H9 (cell line): ENCODE data around the gene ETF1. TPM values are rescaled to one million over a fixed set of nuclear protein-coding genes. Genes with fewer than 3 reads are reported as not detected.

Source experiments
- DNase-seq: peaks from one replicate; pipeline ENCODE4 v3.0.0-alpha.2; 2017
- H2AFZ ChIP-seq: one replicate; pipeline ENCODE4 v1.6.1; 2013; ENCODE audit warnings: mild to moderate bottlenecking, low read length, control low read depth, moderate library complexity
- H2AK5ac ChIP-seq: 2 replicates; pipeline ENCODE4 v1.6.1; 2013; ENCODE audit warnings: low read length, control low read depth, mixed read lengths; ENCODE audit not compliant: insufficient read length
- H2BK120ac ChIP-seq: one replicate; pipeline ENCODE4 v1.6.1; 2013; ENCODE audit warnings: low read depth, mild to moderate bottlenecking, low read length, control low read depth, inconsistent platforms; ENCODE audit not compliant: poor library complexity, severe bottlenecking
- H2BK12ac ChIP-seq: 2 replicates; pipeline ENCODE4 v1.6.1; 2013; ENCODE audit warnings: low read length, control low read depth, mixed read lengths, low read depth; ENCODE audit not compliant: insufficient read length
- H2BK15ac ChIP-seq: 2 replicates; pipeline ENCODE4 v1.6.1; 2013; ENCODE audit warnings: low read depth, low read length, control low read depth
- H2BK20ac ChIP-seq: one replicate; pipeline ENCODE4 v1.6.1; 2013; ENCODE audit warnings: low read depth, mild to moderate bottlenecking, low read length, control low read depth, inconsistent platforms; ENCODE audit not compliant: poor library complexity, severe bottlenecking
- H2BK5ac ChIP-seq: 2 replicates; pipeline ENCODE4 v1.6.1; 2013; ENCODE audit warnings: low read length, control low read depth, mixed read lengths; ENCODE audit not compliant: insufficient read length
- H3K14ac ChIP-seq: 2 replicates; pipeline ENCODE4 v1.6.1; 2013; ENCODE audit warnings: low read length, control low read depth; ENCODE audit not compliant: insufficient read depth
- H3K18ac ChIP-seq: 2 replicates; pipeline ENCODE4 v1.6.1; 2013; ENCODE audit warnings: low read depth, mild to moderate bottlenecking, mixed read lengths, low read length, control low read depth; ENCODE audit not compliant: insufficient read length
- H3K23ac ChIP-seq: 2 replicates; pipeline ENCODE4 v1.6.1; 2013; ENCODE audit warnings: low read length, control low read depth, mixed read lengths, low read depth; ENCODE audit not compliant: insufficient read length
- H3K23me2 ChIP-seq: 2 replicates; pipeline ENCODE4 v1.6.1; 2013; ENCODE audit warnings: low read depth, mild to moderate bottlenecking, mixed read lengths, low read length, control low read depth; ENCODE audit not compliant: insufficient read length, poor library complexity, severe bottlenecking
- H3K27ac ChIP-seq: 2 replicates; pipeline ENCODE4 v1.5.1; 2013; ENCODE audit warnings: low read length, control low read depth, mixed read lengths, low read depth; ENCODE audit not compliant: insufficient read length
- H3K27me3 ChIP-seq: 2 replicates; pipeline ENCODE4 v1.6.1; 2013; ENCODE audit warnings: low read length, control low read depth, inconsistent platforms; ENCODE audit not compliant: insufficient read depth
- H3K4ac ChIP-seq: 2 replicates; pipeline ENCODE4 v1.6.1; 2013; ENCODE audit warnings: low read depth, mild to moderate bottlenecking, control low read depth, inconsistent platforms, low read length, moderate library complexity
- H3K4me1 ChIP-seq: 2 replicates; pipeline ENCODE4 v1.6.1; 2013; ENCODE audit warnings: low read length, control low read depth, inconsistent platforms; ENCODE audit not compliant: insufficient read depth
- H3K4me2 ChIP-seq: 2 replicates; pipeline ENCODE4 v1.6.1; 2013; ENCODE audit warnings: low read length, control low read depth, mixed read lengths; ENCODE audit not compliant: insufficient read length, insufficient read depth
- H3K56ac ChIP-seq: 2 replicates; pipeline ENCODE4 v1.6.1; 2013; ENCODE audit warnings: low read depth, mild to moderate bottlenecking, mixed read lengths, low read length, control low read depth; ENCODE audit not compliant: insufficient read length
- H3K79me1 ChIP-seq: 2 replicates; pipeline ENCODE4 v1.6.1; 2013; ENCODE audit warnings: low read depth, mild to moderate bottlenecking, moderate library complexity, low read length, control low read depth, inconsistent platforms; ENCODE audit not compliant: insufficient read depth, poor library complexity, severe bottlenecking
- H3K79me2 ChIP-seq: 2 replicates; pipeline ENCODE4 v1.6.1; 2013; ENCODE audit warnings: low read length, control low read depth, inconsistent platforms; ENCODE audit not compliant: insufficient read depth
- H3K9ac ChIP-seq: 2 replicates; pipeline ENCODE4 v1.6.1; 2013; ENCODE audit warnings: low read length, control low read depth, mixed read lengths; ENCODE audit not compliant: insufficient read length; ENCODE audit errors: extremely low read depth
- H3K9me3 ChIP-seq: one replicate; pipeline ENCODE4 v1.6.1; 2013; ENCODE audit warnings: low read depth, low read length, inconsistent platforms; ENCODE audit not compliant: control insufficient read depth
- H3T11ph ChIP-seq: one replicate; pipeline ENCODE4 v1.6.1; 2013; ENCODE audit warnings: mild to moderate bottlenecking, low read length, control low read depth, inconsistent platforms
- H4K20me1 ChIP-seq: one replicate; pipeline ENCODE4 v1.6.1; 2013; ENCODE audit not compliant: control insufficient read depth, insufficient read length, insufficient read depth
- H4K5ac ChIP-seq: 2 replicates; pipeline ENCODE4 v1.6.1; 2013; ENCODE audit warnings: low read depth, mild to moderate bottlenecking, mixed read lengths, low read length, control low read depth; ENCODE audit not compliant: insufficient read length
- H4K8ac ChIP-seq: replicated peaks from 2 replicates; pipeline ENCODE4 v1.6.1; 2013; ENCODE audit warnings: low read length, control low read depth, mixed read lengths, low read depth; ENCODE audit not compliant: insufficient read length
- H4K91ac ChIP-seq: 2 replicates; pipeline ENCODE4 v1.6.1; 2013; ENCODE audit warnings: low read depth, mild to moderate bottlenecking, moderate library complexity, mixed read lengths, low read length, control low read depth; ENCODE audit not compliant: insufficient read length
- H3K27ac Mint-ChIP-seq, 3 experiments: 2 replicates in 2 of 3; 3 replicates in 1 of 3; pipeline ENCODE4 v1.8.0; 2020 to 2021; ENCODE audit warnings: mixed read lengths in 3 of 3, mild to moderate bottlenecking in 1 of 3, moderate library complexity in 1 of 3
- H3K27me3 Mint-ChIP-seq: 2 replicates; pipeline ENCODE4 v1.8.0; 2021; ENCODE audit warnings: low read depth, mild to moderate bottlenecking, moderate library complexity, mixed read lengths
- H3K36me3 Mint-ChIP-seq, 3 experiments: 2 replicates in 2 of 3; 3 replicates in 1 of 3; pipeline ENCODE4 v1.8.0; 2020 to 2021; ENCODE audit warnings: low read depth in 3 of 3, mixed read lengths in 3 of 3; ENCODE audit not compliant: insufficient read depth in 1 of 3
- H3K4me1 Mint-ChIP-seq, 2 experiments: 2 replicates each; pipeline ENCODE4 v1.8.0; 2020; ENCODE audit warnings: mixed read lengths in 2 of 2
- H3K4me3 Mint-ChIP-seq, 2 experiments: 2 replicates in 1 of 2; 3 replicates in 1 of 2; pipeline ENCODE4 v1.8.0; 2020 to 2021; ENCODE audit warnings: mild to moderate bottlenecking in 2 of 2, mixed read lengths in 2 of 2, moderate library complexity in 1 of 2
- H3K9me3 Mint-ChIP-seq, 2 experiments: 2 replicates in 1 of 2; 3 replicates in 1 of 2; pipeline ENCODE4 v1.8.0; 2020; ENCODE audit warnings: mild to moderate bottlenecking in 2 of 2, mixed read lengths in 2 of 2, moderate library complexity in 1 of 2
- WGBS: extraction: QIAGEN DNeasy Blood & Tissue Kit; methylation state at CpG from one replicate; pipeline ENCODE4 v1.1.7; 2013; ENCODE audit warnings: missing lambda C conversion rate, low lambda C conversion rate, mixed read lengths; ENCODE audit not compliant: insufficient read length; ENCODE audit errors: extremely low coverage; 5-methylcytosine and 5-hydroxymethylcytosine counted together
- total RNA-seq: library from RNA; stranded (reverse); gene quantifications from 2 replicates; pipeline ENCODE4 v1.2.1, GENCODE V29; 2021
- TF ChIP-seq, protein P1 (sequence below): fragments of 200-600 bp; sonication (generic); conservative IDR thresholded peaks from 3 replicates; pipeline ENCODE4 v1.8.0; 2021; ENCODE audit warnings: antibody characterized with exemption, mild to moderate bottlenecking

The ETF1 gene
- total RNA-seq, 1 experiment from 2014 or later = 175 TPM

DNA sequence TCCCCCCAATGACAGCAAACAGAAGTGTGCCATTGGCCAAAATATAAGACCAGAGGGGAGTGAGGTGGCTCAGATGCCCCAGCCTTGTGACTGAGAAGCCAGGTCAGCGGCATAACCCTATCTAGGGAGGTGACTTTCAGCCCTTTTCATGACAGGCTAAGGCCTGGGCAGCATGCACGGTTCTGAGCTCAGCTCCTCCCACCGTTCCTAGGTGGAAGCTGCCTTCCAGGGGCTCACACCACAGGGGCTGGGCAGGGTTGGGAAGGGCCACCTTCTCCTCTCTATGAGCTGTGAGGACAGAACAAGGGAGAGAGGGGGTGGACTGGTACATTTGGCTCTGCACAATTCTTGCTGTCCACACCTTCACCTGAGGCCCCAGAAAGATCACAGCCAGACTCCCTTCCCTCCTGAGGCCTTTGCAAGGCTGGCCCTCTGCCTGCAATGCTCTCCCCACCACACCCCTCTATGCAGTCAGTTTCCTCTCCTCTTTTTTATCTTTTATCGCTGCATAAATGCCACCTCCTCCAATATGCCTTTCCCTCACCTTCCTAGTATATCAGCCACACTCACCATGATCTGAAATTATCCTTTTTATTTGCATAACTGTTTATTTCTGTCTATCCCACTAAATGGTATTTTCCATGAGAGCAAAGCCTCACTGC is 82.9 kb downstream of the ETF1 start:
- Mint-ChIP-seq H3K27me3 (no peaks in the 10 kb centered on the region), H3K9me3 (no peaks in the 10 kb centered on the region; a peak in 1 of 5 replicates), H3K4me1 (peaks cover 26 to 31% of the 10 kb centered on the region in 2 experiments), H3K36me3 (no peaks in the 10 kb centered on the region), H3K4me3 (no peak overlapping the region), H3K27ac (no peak overlapping the region)
- H2BK20ac ChIP-seq = no peak overlapping the region
- no peak overlapping the region for H3K9ac ChIP-seq
- H2BK120ac ChIP-seq = no peak overlapping the region
- no peak overlapping the region for H2AK5ac ChIP-seq
- TF ChIP-seq, protein P1, sequence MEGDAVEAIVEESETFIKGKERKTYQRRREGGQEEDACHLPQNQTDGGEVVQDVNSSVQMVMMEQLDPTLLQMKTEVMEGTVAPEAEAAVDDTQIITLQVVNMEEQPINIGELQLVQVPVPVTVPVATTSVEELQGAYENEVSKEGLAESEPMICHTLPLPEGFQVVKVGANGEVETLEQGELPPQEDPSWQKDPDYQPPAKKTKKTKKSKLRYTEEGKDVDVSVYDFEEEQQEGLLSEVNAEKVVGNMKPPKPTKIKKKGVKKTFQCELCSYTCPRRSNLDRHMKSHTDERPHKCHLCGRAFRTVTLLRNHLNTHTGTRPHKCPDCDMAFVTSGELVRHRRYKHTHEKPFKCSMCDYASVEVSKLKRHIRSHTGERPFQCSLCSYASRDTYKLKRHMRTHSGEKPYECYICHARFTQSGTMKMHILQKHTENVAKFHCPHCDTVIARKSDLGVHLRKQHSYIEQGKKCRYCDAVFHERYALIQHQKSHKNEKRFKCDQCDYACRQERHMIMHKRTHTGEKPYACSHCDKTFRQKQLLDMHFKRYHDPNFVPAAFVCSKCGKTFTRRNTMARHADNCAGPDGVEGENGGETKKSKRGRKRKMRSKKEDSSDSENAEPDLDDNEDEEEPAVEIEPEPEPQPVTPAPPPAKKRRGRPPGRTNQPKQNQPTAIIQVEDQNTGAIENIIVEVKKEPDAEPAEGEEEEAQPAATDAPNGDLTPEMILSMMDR = no peak
- no peak overlapping the region for H4K5ac ChIP-seq
- no peak overlapping the region for H3K18ac ChIP-seq
- no peak overlapping the region for H2AFZ ChIP-seq
- H2BK15ac ChIP-seq = no peak overlapping the region
- H3K79me1 ChIP-seq = no peaks in the 10 kb centered on the region
- H2BK12ac ChIP-seq = no peak overlapping the region
- H4K20me1 ChIP-seq = no peaks in the 10 kb centered on the region
- no peak overlapping the region for H3T11ph ChIP-seq
- no peak overlapping the region for H2BK5ac ChIP-seq
- H4K91ac ChIP-seq = no peak overlapping the region
- H3K4me2 ChIP-seq = no peak overlapping the region
- no peak overlapping the region for H4K8ac ChIP-seq
- H3K14ac ChIP-seq = no peak overlapping the region
- H3K27ac ChIP-seq = no peak overlapping the region
- WGBS = no CpG with 5 or more reads among the region's 4 CpGs
- DNase-seq = no peak
- H3K4ac ChIP-seq = no peak overlapping the region
- H3K79me2 ChIP-seq = no peaks in the 10 kb centered on the region
- no peaks in the 10 kb centered on the region for H3K27me3 ChIP-seq
- no peaks in the 10 kb centered on the region for H3K9me3 ChIP-seq
- no peak overlapping the region for H3K56ac ChIP-seq
- H3K23ac ChIP-seq = no peak overlapping the region
- H3K23me2 ChIP-seq = peaks cover 10% of the 10 kb centered on the region
- H3K4me1 ChIP-seq = no peaks in the 10 kb centered on the region; the same call in 1 of the 2 replicates
